CD14-positive monocyte (primary cell): ENCODE data around the gene DHCR7. TPM values are rescaled to one million over a fixed set of nuclear protein-coding genes. Genes with fewer than 3 reads are reported as not detected.

ENCODE experiments used
- DNase-seq, 3 donors: peaks; one replicate each; pipeline ENCODE4 v3.0.0-alpha.2; 2011 to 2022
- H2AFZ ChIP-seq: 2 replicates; pipeline ENCODE4 v1.6.0; 2012; ENCODE audit warnings: mild to moderate bottlenecking, low read depth, low read length, inconsistent platforms; ENCODE audit not compliant: insufficient read depth, poor library complexity, severe bottlenecking
- H3K27ac ChIP-seq, 2 donors: 1 replicate in 1 of 2; 2 replicates in 1 of 2; pipeline ENCODE4 v1.5.1; 2012 to 2013; ENCODE audit warnings: low read length in 2 of 2, control low read depth in 1 of 2, inconsistent platforms in 1 of 2, low read depth in 1 of 2, mild to moderate bottlenecking in 1 of 2
- H3K27me3 ChIP-seq, 2 donors: one replicate each; pipeline versions ENCODE4 v1.6.0 to v1.6.1; 2011 to 2013; ENCODE audit warnings: low read length in 2 of 2; ENCODE audit not compliant: control insufficient read depth in 2 of 2, insufficient read depth in 2 of 2
- H3K36me3 ChIP-seq, 2 donors: replicated peaks in 1 of 2; 1 replicate in 1 of 2; 2 replicates in 1 of 2; pipeline versions ENCODE4 v1.5.1 to v1.6.1; 2012 to 2013; ENCODE audit warnings: low read length in 2 of 2, control low read depth in 1 of 2, inconsistent platforms in 1 of 2, mild to moderate bottlenecking in 1 of 2; ENCODE audit not compliant: insufficient read depth in 2 of 2, control insufficient read depth in 1 of 2
- H3K4me1 ChIP-seq, 2 donors: 1 replicate in 1 of 2; 2 replicates in 1 of 2; pipeline versions ENCODE4 v1.5.1 to v1.6.1; 2012 to 2013; ENCODE audit warnings: low read length in 2 of 2, control low read depth in 1 of 2, inconsistent platforms in 1 of 2, mild to moderate bottlenecking in 1 of 2, moderate library complexity in 1 of 2; ENCODE audit not compliant: insufficient read depth in 2 of 2, control insufficient read depth in 1 of 2
- H3K4me2 ChIP-seq: replicated peaks from 2 replicates; pipeline ENCODE3; 2012; ENCODE audit warnings: low read length, moderate library complexity, mild to moderate bottlenecking; ENCODE audit not compliant: poor library complexity, severe bottlenecking; ENCODE audit errors: extremely low read depth
- H3K4me3 ChIP-seq, 3 experiments: fragments of 200-600 bp in 1 of 3; sonication (generic) in 1 of 3; replicated peaks in 1 of 3; 1 replicate in 2 of 3; 2 replicates in 1 of 3; pipeline ENCODE4 v1.5.1; 2011 to 2013; ENCODE audit warnings: low read length in 3 of 3, mild to moderate bottlenecking in 3 of 3, control low read depth in 2 of 3, low read depth in 2 of 3, inconsistent platforms in 1 of 3, moderate library complexity in 1 of 3
- H3K79me2 ChIP-seq: 2 replicates; pipeline ENCODE4 v1.6.0; 2012; ENCODE audit warnings: mild to moderate bottlenecking, control low read depth, inconsistent platforms, low read length, moderate library complexity; ENCODE audit not compliant: insufficient read depth
- H3K9ac ChIP-seq: 2 replicates; pipeline ENCODE4 v1.6.0; 2017; ENCODE audit warnings: low read length, mild to moderate bottlenecking; ENCODE audit not compliant: insufficient read depth, poor library complexity, severe bottlenecking
- H3K9me3 ChIP-seq, 2 donors: replicated peaks in 1 of 2; 1 replicate in 1 of 2; 2 replicates in 1 of 2; pipeline versions ENCODE4 v1.5.1 to v1.6.1; 2012 to 2013; ENCODE audit warnings: low read length in 2 of 2, control low read depth in 1 of 2; ENCODE audit not compliant: control insufficient read depth in 1 of 2, insufficient read depth in 1 of 2
- H4K20me1 ChIP-seq: 2 replicates; pipeline ENCODE4 v1.6.0; 2012; ENCODE audit warnings: mild to moderate bottlenecking, low read length, control low read depth, moderate library complexity; ENCODE audit not compliant: insufficient read depth
- H3K27ac Mint-ChIP-seq, 7 donors: one replicate each; pipeline ENCODE4 v1.8.0; 2020; ENCODE audit warnings: mild to moderate bottlenecking in 7 of 7, mixed read lengths in 7 of 7, moderate library complexity in 6 of 7, inconsistent platforms in 2 of 7
- H3K27me3 Mint-ChIP-seq, 3 donors: one replicate each; pipeline ENCODE4 v1.8.0; 2021 to 2022; ENCODE audit warnings: low read depth in 3 of 3, mild to moderate bottlenecking in 3 of 3, mixed read lengths in 3 of 3, moderate library complexity in 3 of 3, inconsistent platforms in 1 of 3
- H3K36me3 Mint-ChIP-seq, 2 donors: one replicate each; pipeline ENCODE4 v1.8.0; 2020; ENCODE audit warnings: mixed read lengths in 2 of 2, inconsistent platforms in 1 of 2, mild to moderate bottlenecking in 1 of 2
- H3K4me1 Mint-ChIP-seq: one replicate; pipeline ENCODE4 v1.8.0; 2020; ENCODE audit warnings: mild to moderate bottlenecking, mixed read lengths
- H3K4me3 Mint-ChIP-seq, 2 donors: one replicate each; pipeline ENCODE4 v1.8.0; 2020; ENCODE audit warnings: mild to moderate bottlenecking in 2 of 2, mixed read lengths in 2 of 2, moderate library complexity in 1 of 2
- H3K9me3 Mint-ChIP-seq, 7 donors: one replicate each; pipeline ENCODE4 v1.8.0; 2020 to 2022; ENCODE audit warnings: mixed read lengths in 7 of 7, mild to moderate bottlenecking in 6 of 7, moderate library complexity in 6 of 7, inconsistent platforms in 2 of 7
- WGBS: methylation state at CpG from one replicate; pipeline ENCODE4 v1.1.5; 2013; ENCODE audit warnings: missing lambda C conversion rate; ENCODE audit not compliant: insufficient coverage; 5-methylcytosine and 5-hydroxymethylcytosine counted together
- intact Hi-C, 2 donors: fragments of 100-400 bp; cut with micrococcal nuclease; formaldehyde crosslinking; loops; one replicate each; pipeline versions ENCODE4 v1.15.0 to v1.15.1; 2023
- polyA plus RNA-seq, 3 donors: library from polyadenylated mRNA; depleted of rRNA in 1 of 3; unstranded in 2 of 3; stranded (reverse) in 1 of 3; fragments of 300-500 nt in 2 of 3; fragments of >200 nt in 1 of 3; fragmentation: Illumina TruSeq in 2 of 3; gene quantifications; 1 replicate in 2 of 3; 2 replicates in 1 of 3; pipeline ENCODE4 v1.2.3, GENCODE V29; 2012 to 2021
- TF ChIP-seq, protein P1 (sequence below): fragments of 200-600 bp; IDR thresholded peaks from one replicate; pipeline ENCODE4 v1.8.0; 2022; ENCODE audit warnings: antibody characterized with exemption, mild to moderate bottlenecking

DHCR7 gene
- polyA plus RNA-seq, 3 donors, result 2.2 to 3.9 (median 2.2) TPM

DNA sequence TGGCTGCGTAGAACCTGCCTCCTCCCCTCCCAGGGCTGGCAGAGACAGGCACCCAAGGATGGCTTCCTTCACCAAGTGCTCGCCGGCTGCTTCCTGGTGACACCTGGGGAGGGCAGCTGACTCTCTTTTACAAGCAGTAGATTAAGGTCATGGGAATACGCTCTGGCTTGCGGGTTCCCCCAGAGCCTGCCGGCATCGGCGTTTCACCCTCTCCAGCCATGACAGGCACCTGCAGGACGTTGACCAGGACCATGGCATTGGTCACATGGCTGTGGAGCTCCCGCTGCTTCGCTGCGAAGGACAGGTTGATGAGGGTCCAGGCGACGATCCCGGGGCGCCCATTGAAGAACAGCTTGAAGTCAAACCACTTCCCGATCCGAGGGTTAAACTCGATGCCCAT is 9.5 kb downstream of the DHCR7 start:
- no peak overlapping the region for H2AFZ ChIP-seq
- H3K4me2 ChIP-seq, result no peak overlapping the region
- no peak for DNase-seq
- 96% methylated on average over 15 of the region's 19 CpGs for WGBS
- no peak overlapping the region for H3K27ac ChIP-seq
- TF ChIP-seq, protein P1, sequence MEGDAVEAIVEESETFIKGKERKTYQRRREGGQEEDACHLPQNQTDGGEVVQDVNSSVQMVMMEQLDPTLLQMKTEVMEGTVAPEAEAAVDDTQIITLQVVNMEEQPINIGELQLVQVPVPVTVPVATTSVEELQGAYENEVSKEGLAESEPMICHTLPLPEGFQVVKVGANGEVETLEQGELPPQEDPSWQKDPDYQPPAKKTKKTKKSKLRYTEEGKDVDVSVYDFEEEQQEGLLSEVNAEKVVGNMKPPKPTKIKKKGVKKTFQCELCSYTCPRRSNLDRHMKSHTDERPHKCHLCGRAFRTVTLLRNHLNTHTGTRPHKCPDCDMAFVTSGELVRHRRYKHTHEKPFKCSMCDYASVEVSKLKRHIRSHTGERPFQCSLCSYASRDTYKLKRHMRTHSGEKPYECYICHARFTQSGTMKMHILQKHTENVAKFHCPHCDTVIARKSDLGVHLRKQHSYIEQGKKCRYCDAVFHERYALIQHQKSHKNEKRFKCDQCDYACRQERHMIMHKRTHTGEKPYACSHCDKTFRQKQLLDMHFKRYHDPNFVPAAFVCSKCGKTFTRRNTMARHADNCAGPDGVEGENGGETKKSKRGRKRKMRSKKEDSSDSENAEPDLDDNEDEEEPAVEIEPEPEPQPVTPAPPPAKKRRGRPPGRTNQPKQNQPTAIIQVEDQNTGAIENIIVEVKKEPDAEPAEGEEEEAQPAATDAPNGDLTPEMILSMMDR, result no peak
- H3K9me3 ChIP-seq, result no peaks in the 10 kb centered on the region
- H3K27me3 ChIP-seq, result no peaks in the 10 kb centered on the region
- Mint-ChIP-seq H3K4me3 (no peak overlapping the region), H3K27ac (no peak overlapping the region), H3K4me1 (peaks cover 3% of the 10 kb centered on the region), H3K36me3 (peaks cover 9 to 11% of the 10 kb centered on the region in 2 donors), H3K27me3 (peaks cover 0 to 3% (median 0%) of the 10 kb centered on the region in 3 donors), H3K9me3 (no peaks in the 10 kb centered on the region)
- H3K4me3 ChIP-seq, result no peak overlapping the region
- no peaks in the 10 kb centered on the region for H3K79me2 ChIP-seq
- H3K9ac ChIP-seq, result no peak overlapping the region
- no peaks in the 10 kb centered on the region for H4K20me1 ChIP-seq
- H3K4me1 ChIP-seq, result peaks cover 4 to 5% of the 10 kb centered on the region in 2 donors
- intact Hi-C loops, result no loop called here
- no peaks in the 10 kb centered on the region for H3K36me3 ChIP-seq

DNA sequence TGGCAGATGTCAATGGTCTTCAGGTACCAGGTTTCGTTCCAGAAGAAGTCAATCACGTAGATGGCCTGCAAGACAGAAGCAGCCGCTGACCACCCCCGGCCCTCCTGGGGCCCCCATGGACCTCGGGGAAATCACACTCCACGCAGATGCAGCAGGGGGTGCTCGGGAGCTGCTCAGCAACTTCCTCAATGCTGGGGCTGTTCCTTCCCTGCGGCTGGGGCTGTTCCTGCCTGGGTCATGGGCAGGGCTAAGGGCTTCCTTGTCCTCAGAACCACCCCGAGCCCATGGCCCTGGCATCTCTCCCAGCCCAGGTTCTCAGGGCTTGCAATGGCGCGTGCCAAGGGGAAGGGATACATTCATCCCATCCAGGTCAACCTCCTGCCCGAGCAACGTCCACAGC is 10.3 kb downstream of the DHCR7 start:
- Histone ChIP-seq H3K9ac (no peak overlapping the region), H3K4me2 (no peak overlapping the region), H2AFZ (no peak overlapping the region), H3K27ac (no peak overlapping the region), H3K79me2 (no peaks in the 10 kb centered on the region), H3K4me1 (peaks cover 5 to 11% of the 10 kb centered on the region in 2 donors), H3K4me3 (no peak overlapping the region), H3K36me3 (no peaks in the 10 kb centered on the region), H3K27me3 (no peaks in the 10 kb centered on the region), H4K20me1 (no peaks in the 10 kb centered on the region), H3K9me3 (no peaks in the 10 kb centered on the region)
- Mint-ChIP-seq H3K4me1 (peaks cover 9% of the 10 kb centered on the region), H3K9me3 (no peaks in the 10 kb centered on the region), H3K27me3 (peaks cover 0 to 3% (median 0%) of the 10 kb centered on the region in 3 donors), H3K36me3 (peaks cover 9 to 11% of the 10 kb centered on the region in 2 donors), H3K27ac (peak overlapping the region in 1 of 7 donors; percentile 41), H3K4me3 (no peak overlapping the region)
- no peak for DNase-seq
- 74% methylated on average over 13 of the region's 13 CpGs for WGBS
- intact Hi-C loops, result no loop called here
- TF ChIP-seq, protein P1, result no peak
